Panc1 (cell line): ENCODE data around the gene MMP24OS. TPM values are rescaled to one million over a fixed set of nuclear protein-coding genes. Genes with fewer than 3 reads are reported as not detected.
"Not testable (repeated sequence)": the region's sequence is repeated elsewhere in the genome, so short reads cannot be mapped to it uniquely, and the experiment has no call there.

ENCODE experiments used
- ATAC-seq: fragments of 200-7000 bp; cut with Tn5 transposase; 2 replicates; pipeline ENCODE4 v1.9.1; 2020; ENCODE audit warnings: mild to moderate bottlenecking, moderate library complexity
- BruUV-seq: library from RNA; stranded (reverse); fragments of 400-500 nt; replicated peaks from 2 replicates; lab custom pipeline; 2021; lab: Mats Ljungman, UMichigan
- CTCF ChIA-PET: fragments of 300-600 bp; sonication (Branson Sonifier 250); formaldehyde crosslinking; loops from one replicate; lab custom pipeline; 2022; ENCODE audit warnings: antibody characterized with exemption; lab: Charles Lee
- POLR2A ChIA-PET: fragments of 300-600 bp; sonication (Branson Sonifier 250); formaldehyde crosslinking; loops from one replicate; lab custom pipeline; 2022; ENCODE audit warnings: antibody characterized with exemption; lab: Charles Lee
- DNase-seq: peaks from one replicate; pipeline ENCODE4 v3.0.0-alpha.2; 2010; ENCODE audit warnings: low read depth, low spot score
- H3K27ac ChIP-seq: 2 replicates; pipeline ENCODE4 v1.5.1; 2011; ENCODE audit warnings: mild to moderate bottlenecking, low read length, inconsistent platforms
- H3K27me3 ChIP-seq: fragments of 200-500 bp; sonication (Bioruptor generic); 2 replicates; pipeline ENCODE4 v1.6.0; 2014; ENCODE audit warnings: low read length, inconsistent platforms; ENCODE audit not compliant: control insufficient read depth, insufficient read depth
- H3K36me3 ChIP-seq: fragments of 200-500 bp; sonication (Bioruptor generic); 2 replicates; pipeline ENCODE4 v1.5.1; 2014; ENCODE audit warnings: inconsistent platforms, mild to moderate bottlenecking, low read length, moderate library complexity; ENCODE audit not compliant: control insufficient read depth, insufficient read depth
- H3K4me1 ChIP-seq: 2 replicates; pipeline ENCODE4 v1.5.1; 2011; ENCODE audit warnings: inconsistent platforms, mild to moderate bottlenecking, low read length, moderate library complexity; ENCODE audit not compliant: control insufficient read depth, insufficient read depth
- H3K4me3 ChIP-seq, 2 experiments: 2 replicates each; pipeline ENCODE4 v1.5.1; 2011 to 2012; ENCODE audit warnings: low read depth in 2 of 2, low read length in 2 of 2, mild to moderate bottlenecking in 2 of 2, inconsistent platforms in 1 of 2, moderate library complexity in 1 of 2
- H3K9me3 ChIP-seq: fragments of 200-500 bp; sonication (Bioruptor generic); 2 replicates; pipeline ENCODE4 v1.5.1; 2014; ENCODE audit warnings: low read depth, mild to moderate bottlenecking, inconsistent platforms, low read length, moderate library complexity; ENCODE audit not compliant: control insufficient read depth, insufficient read depth
- POLR2AphosphoS5 ChIP-seq: IDR thresholded peaks from 2 replicates; pipeline ENCODE4 v1.6.1; 2012; ENCODE audit warnings: mild to moderate bottlenecking, low read depth, low read length, moderate library complexity
- SIN3A ChIP-seq: IDR thresholded peaks from 2 replicates; pipeline ENCODE4 v1.6.1; 2012; ENCODE audit warnings: low read depth, mild to moderate bottlenecking, low read length, moderate library complexity, borderline replicate concordance; ENCODE audit not compliant: insufficient read depth
- TCF7L2 ChIP-seq: IDR thresholded peaks from 2 replicates; pipeline ENCODE4 v1.6.1; 2011; ENCODE audit warnings: mild to moderate bottlenecking, low read depth, low read length, inconsistent platforms
- in situ Hi-C: cut with HindIII; loops from 2 replicates; pipeline ENCODE4 v1.10.0; 2016; ENCODE audit warnings: low sequenced_read_pairs, low pct_unique_long_range_greater_than_20kb
- intact Hi-C: fragments of 100-400 bp; cut with micrococcal nuclease; formaldehyde crosslinking; loops from one replicate; pipeline ENCODE4 v1.10.0; 2022; ENCODE audit not compliant: unreplicated experiment
- total RNA-seq: library from RNA; stranded (reverse); gene quantifications from one replicate; pipeline ENCODE4 v1.2.1, GENCODE V29; 2021; ENCODE audit not compliant: unreplicated experiment
- TF ChIP-seq, protein P1 (sequence below): fragments of 450-650 bp; IDR thresholded peaks from 2 replicates; pipeline ENCODE4 v1.5.1; 2017; ENCODE audit warnings: mild to moderate bottlenecking
- TF ChIP-seq, protein P2 (sequence below), 2 experiments: IDR thresholded peaks; 2 replicates each; pipeline ENCODE4 v1.6.1; 2011 to 2012; ENCODE audit warnings: low read depth in 2 of 2, control low read depth in 1 of 2, low read length in 1 of 2, mild to moderate bottlenecking in 1 of 2, moderate library complexity in 1 of 2; ENCODE audit not compliant: insufficient read depth in 1 of 2

The MMP24OS gene
- total RNA-seq, 1 experiment from 2014 or later, result 83.8 TPM

DNA sequence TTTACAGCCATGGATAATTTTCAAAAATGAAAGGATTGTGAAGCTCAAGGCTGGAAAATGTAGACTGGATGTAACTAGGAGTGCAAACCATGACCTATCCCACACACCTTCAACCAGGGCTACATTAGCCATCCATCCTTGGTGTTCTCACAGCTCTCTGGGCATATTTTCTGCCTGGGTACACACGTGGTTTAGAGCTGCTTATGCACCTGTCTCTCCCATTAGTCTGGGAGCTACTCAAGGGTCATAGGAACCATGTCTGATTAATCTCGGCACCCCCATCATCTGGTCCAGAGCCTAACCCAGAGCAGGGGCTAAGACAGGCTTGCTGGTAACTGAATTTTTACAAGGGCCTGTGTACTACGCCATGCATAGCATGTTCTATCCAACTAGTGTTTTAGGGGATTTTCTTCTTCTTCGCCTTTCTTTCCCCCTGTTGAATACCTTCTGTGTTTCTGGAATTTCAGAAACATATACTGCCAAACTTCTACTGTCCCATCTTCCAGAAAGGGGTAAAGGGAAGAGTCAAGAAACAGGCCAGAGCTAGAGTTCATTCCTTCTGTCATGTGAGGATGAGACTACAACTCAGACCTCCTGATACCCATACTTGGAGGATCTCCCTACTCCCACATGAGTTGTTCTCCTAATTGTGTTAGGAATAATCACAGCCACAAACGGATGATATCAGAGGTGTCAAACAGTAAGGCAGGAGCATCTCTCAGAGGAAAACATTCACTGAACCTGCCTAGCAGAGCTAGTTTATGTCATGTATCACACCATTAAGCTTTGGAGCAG, 39.7 kb upstream of the MMP24OS start:
- TSS peak; percentile 55 for BruUV-seq
- H3K27ac ChIP-seq, result peak overlapping the region; percentile 84
- H3K4me3 ChIP-seq, result no peak overlapping the region
- H3K9me3 ChIP-seq, result no peaks in the 10 kb centered on the region
- ATAC-seq (no peak), DNase-seq (no peak)
- in situ Hi-C loops (no loop called here), intact Hi-C loops (no loop called here)
- TF ChIP-seq SIN3A (no peak), POLR2AphosphoS5 (no peak), TCF7L2 (no peak)
- TF ChIP-seq, protein P1, sequence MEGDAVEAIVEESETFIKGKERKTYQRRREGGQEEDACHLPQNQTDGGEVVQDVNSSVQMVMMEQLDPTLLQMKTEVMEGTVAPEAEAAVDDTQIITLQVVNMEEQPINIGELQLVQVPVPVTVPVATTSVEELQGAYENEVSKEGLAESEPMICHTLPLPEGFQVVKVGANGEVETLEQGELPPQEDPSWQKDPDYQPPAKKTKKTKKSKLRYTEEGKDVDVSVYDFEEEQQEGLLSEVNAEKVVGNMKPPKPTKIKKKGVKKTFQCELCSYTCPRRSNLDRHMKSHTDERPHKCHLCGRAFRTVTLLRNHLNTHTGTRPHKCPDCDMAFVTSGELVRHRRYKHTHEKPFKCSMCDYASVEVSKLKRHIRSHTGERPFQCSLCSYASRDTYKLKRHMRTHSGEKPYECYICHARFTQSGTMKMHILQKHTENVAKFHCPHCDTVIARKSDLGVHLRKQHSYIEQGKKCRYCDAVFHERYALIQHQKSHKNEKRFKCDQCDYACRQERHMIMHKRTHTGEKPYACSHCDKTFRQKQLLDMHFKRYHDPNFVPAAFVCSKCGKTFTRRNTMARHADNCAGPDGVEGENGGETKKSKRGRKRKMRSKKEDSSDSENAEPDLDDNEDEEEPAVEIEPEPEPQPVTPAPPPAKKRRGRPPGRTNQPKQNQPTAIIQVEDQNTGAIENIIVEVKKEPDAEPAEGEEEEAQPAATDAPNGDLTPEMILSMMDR, result no peak
- TF ChIP-seq, protein P2, sequence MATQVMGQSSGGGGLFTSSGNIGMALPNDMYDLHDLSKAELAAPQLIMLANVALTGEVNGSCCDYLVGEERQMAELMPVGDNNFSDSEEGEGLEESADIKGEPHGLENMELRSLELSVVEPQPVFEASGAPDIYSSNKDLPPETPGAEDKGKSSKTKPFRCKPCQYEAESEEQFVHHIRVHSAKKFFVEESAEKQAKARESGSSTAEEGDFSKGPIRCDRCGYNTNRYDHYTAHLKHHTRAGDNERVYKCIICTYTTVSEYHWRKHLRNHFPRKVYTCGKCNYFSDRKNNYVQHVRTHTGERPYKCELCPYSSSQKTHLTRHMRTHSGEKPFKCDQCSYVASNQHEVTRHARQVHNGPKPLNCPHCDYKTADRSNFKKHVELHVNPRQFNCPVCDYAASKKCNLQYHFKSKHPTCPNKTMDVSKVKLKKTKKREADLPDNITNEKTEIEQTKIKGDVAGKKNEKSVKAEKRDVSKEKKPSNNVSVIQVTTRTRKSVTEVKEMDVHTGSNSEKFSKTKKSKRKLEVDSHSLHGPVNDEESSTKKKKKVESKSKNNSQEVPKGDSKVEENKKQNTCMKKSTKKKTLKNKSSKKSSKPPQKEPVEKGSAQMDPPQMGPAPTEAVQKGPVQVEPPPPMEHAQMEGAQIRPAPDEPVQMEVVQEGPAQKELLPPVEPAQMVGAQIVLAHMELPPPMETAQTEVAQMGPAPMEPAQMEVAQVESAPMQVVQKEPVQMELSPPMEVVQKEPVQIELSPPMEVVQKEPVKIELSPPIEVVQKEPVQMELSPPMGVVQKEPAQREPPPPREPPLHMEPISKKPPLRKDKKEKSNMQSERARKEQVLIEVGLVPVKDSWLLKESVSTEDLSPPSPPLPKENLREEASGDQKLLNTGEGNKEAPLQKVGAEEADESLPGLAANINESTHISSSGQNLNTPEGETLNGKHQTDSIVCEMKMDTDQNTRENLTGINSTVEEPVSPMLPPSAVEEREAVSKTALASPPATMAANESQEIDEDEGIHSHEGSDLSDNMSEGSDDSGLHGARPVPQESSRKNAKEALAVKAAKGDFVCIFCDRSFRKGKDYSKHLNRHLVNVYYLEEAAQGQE (IDR thresholded peaks at IDR 0.05; ENCODE audit: insufficient read depth in 1 of 2, low read depth in 2 of 2, low read length in 1 of 2), result no peak
- H3K4me1 ChIP-seq, result peaks cover 38% of the 10 kb centered on the region
- no peaks in the 10 kb centered on the region for H3K27me3 ChIP-seq
- H3K36me3 ChIP-seq, result no peaks in the 10 kb centered on the region
- CTCF ChIA-PET, result no interaction called here
- POLR2A ChIA-PET, result no interaction called here

DNA sequence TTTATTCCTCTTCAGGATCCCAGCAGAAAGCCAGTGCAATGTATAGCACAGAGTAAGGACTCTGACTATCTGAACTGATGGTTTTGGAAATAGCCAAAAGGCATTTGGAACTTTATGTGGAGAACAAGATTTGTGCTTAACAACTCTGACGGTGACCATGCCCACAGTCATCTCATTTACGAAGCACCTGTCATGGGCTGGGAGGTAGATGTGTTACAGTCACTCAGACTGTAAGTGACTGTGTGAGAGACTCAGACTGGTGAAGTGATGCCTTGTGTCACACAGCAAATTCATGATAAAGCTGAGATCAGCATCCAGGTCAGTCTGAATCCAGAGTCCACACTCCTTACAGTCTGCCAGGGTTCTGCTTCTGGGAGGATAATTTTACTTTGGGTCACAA, 38.2 kb upstream of the MMP24OS start:
- DNase-seq (no peak), ATAC-seq (no peak)
- H3K27me3 ChIP-seq, result no peaks in the 10 kb centered on the region
- no TSS peak for BruUV-seq
- ChIA-PET CTCF (no interaction called here), POLR2A (no interaction called here)
- no peaks in the 10 kb centered on the region for H3K9me3 ChIP-seq
- no peaks in the 10 kb centered on the region for H3K36me3 ChIP-seq
- intact Hi-C loops (no loop called here), in situ Hi-C loops (no loop called here)
- H3K4me1 ChIP-seq, result peaks cover 53% of the 10 kb centered on the region
- peak overlapping the region; percentile 71 for H3K27ac ChIP-seq
- no peak overlapping the region for H3K4me3 ChIP-seq
- TF ChIP-seq POLR2AphosphoS5 (no peak), SIN3A (no peak), TCF7L2 (no peak)
- TF ChIP-seq, protein P1, result no peak
- TF ChIP-seq, protein P2 (IDR thresholded peaks at IDR 0.05; ENCODE audit: insufficient read depth in 1 of 2, low read depth in 2 of 2, low read length in 1 of 2), result no peak

DNA sequence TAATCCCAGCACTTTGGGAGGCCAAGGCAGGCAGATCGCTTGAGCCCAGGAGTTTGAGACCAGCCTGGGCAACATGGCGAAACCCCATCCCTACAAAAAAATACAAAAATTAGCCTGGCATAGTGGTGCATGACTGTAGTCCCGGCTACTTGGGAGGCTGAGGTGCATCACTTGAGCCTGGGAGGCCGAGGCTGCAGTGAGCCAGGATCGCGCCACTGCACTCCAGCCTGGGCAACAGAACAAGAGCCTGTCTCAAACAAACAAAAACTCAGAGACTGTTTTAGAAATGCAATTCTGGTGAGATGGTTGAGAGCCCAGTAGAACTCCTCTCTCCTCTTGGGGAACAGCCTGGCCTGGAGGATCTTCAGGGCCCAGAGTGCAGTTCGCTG, 37.7 kb upstream of the MMP24OS start:
- ATAC-seq, CTCF ChIA-PET, POLR2A ChIA-PET, intact Hi-C loops, in situ Hi-C loops, H3K9me3 ChIP-seq, DNase-seq, BruUV-seq, H3K27me3 ChIP-seq, H3K36me3 ChIP-seq, H3K4me3 ChIP-seq: not testable (repeated sequence)
- Histone ChIP-seq H3K4me1 (peaks cover 55% of the 10 kb centered on the region), H3K27ac (peak overlapping the region; percentile 71)
